DMS79 (cell line): ENCODE results near the gene ADI1.

ENCODE experiments used
- DNase-seq: peaks from one replicate; lab custom pipeline; 2025; lab: John Stamatoyannopoulos, UW

Gene ADI1

DNA sequence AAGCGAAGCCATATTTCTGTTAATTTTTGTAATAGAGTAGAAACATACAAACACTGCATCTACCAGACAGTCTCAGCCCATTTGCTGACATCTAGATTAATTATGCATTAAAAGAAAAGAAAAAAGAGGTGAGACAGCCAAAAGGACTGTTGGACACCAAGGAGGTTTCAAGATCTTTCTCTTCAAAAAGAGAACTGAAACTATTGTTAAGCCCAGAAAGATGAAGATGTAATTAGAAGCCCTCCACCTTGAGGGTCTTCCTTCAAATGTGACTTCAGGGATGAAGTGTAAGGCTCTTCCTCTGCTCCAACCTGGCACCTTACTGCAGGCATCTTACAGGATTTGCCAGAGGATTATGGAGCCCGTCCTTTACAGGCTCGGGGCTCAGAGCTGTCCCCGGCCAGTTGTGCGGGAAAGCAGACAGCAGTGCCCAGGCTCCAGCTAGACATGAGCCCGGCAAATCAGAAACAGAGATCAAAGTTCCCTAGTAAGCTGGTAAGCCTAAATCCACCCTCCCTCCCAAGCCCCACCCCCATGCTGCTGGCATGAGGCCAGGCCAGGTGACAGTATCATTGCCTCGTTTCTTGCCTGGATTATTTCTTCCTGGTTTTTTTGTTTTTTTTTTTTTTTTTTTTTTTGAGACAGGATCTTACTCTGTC is 38.9 kb downstream of the ADI1 start:
- no peak for DNase-seq

DNA sequence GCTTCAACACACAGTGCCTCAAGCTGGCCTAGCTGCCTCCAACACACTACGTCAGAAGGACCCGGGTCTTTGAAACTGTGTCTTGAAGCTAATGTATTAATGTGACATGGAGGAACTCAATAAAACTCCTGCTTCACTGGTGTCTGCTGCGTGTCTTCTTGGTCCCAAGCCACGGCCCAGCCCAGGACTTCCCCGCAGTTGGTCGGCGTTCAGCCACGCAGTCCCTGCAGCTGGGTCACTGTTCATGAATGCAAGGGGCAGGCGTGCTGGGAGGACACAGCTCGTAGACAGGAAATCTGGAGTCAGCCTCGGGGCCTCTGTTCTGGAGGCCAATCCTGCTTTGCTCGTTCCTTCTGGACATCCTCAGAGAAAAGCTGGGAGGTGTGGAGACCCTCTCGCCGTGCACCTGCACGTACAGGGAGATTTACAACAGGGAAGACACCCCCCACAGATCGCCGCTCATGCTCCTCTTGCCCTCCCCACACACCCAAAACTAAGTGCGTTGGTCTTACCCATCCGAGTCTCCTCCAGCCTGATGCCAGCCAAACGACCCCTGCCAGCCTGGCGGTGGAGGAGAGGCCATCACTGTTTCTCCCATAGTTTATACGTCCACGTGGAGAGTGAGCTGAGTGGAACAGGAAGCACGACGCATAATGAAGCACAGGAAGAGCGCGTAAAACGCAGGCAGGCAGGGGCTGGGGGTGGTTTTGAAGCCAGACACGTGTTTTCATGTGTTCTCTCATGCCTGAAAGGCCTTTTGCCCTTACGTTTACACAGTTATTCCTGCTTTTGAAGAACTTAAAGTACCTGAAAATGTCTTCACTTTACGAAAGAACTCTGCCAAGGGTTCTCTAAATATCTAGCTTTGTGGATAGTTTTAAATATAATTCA is 39.7 kb downstream of the ADI1 start:
- no peak for DNase-seq

DNA sequence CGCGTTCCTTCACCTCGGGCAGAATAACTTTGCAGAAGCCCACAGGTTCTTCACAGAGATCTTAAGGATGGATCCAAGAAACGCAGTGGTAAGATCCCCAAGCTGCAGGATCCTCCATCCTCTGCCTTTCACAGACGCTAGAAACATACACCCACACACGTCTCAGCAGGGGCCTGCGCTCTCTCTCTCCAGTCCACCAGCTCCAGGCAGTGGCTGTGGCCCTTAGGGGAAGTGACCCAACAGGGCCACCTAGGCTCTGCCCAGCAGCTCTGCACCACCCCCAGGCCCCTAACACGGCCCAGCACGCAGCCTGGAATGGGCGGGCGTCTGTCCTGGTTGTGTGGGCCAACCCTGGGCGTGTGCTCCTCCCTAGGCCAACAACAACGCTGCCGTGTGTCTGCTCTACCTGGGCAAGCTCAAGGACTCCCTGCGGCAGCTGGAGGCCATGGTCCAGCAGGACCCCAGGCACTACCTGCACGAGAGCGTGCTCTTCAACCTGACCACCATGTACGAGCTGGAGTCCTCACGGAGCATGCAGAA is 40.4 kb downstream of the ADI1 start:
- no peak for DNase-seq

DNA sequence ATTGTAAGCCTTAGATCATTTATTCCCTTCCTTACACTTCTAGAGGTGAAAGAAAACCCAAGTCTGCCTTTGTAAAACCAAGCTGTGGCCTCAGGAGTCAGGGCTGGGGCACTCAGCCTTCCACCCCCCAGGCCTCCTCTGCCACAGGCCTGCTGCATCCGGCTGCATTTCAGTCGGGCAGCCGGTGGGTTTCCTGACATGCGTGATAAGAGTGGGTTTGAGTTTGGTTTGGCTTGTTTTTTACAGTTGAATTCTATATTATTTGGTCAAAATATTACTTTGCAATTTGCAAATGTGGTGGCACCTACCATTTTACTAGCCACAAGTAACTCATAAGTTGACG is 42.4 kb downstream of the ADI1 start:
- DNase-seq = no peak

DNA sequence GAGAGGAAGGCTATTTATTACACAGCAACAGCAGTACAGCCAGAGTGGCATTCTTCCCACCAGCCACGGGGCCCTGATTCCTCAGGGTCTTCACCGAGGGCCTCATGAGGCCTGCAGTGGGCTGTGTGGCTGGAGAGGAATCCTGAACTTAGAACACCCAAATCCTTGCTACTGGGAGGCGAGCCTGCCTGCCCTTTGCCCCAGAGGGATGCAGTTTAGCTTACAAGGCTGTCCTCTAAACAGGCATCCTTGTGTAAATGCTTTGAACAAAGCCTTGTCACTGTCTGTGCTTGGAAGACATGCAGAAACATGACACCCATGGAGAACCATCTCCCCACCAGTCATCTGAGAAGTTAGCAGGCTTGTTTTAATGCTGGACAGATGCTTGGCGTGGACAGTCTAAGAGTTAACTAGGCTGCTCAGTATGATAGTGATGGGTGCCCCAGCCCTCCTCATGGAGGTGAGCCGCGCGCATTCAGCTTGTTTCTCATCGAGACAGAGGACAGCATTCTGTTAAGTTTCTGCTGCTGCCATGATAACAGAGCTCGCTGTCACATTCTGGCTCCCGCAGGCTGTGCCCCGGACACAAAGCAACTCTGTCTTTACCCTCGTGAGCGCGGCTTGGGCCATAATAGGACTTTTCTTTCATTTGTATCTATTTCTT is 42.9 kb downstream of the ADI1 start:
- DNase-seq = no peak

DNA sequence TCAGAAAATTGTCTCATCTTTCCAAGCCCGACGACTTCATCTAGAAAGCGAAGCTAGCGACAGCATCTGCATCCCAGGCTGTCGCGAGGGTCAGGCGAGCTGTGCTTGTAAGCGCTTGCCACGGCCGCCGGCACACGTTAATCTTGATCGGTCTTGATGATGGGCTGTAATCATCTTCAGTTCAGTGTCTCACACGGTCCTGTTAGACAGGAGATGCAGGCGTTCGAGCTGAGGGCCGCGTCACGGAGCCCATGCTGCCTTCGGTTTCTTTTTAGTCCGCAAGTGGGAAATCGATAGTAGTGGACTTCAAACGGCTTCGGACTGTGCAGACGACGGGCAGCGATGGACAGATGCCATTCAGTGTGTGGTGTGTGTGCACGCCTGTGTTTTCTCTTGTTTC is 43.6 kb downstream of the ADI1 start:
- DNase-seq = no peak

DNA sequence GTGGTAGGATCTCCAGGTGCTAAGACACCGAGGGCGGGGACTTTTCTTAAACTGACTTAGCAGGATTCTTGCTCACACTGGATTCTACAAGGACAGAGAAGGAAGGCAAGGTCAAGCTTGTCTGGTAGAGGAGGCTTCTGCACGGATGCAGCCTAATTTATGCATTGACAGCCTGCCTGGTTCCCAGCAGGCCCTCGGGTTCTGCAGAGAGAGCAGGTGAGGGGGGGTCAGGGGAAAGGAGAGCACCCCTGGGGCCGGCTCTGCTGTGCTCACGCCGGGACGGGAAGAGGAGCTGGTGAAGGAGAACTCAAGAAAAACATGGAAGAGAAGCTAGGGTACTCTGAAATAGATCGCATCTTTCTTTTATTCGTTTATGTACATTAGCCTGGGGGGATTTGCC is 46.4 kb downstream of the ADI1 start:
- DNase-seq = no peak

DNA sequence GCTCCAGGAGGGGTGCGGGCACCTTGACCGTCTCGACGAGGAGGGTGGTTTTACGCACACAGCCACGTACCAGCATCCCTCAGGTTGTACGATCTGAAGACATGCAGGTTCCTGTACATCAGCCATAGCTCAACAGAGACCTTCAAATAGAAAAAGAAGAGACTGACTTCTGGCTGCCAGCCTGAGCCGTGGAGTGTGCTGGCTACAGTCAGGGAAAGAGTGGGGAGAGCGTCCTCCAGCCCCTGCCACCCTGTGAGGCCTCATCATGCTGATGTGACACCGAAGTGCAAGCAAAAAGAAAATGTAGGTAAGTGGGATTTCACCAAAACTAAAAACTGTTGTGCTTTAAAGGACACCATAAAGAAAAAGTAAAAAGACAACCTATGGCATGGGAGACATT is 47.0 kb downstream of the ADI1 start:
- DNase-seq = no peak

DNA sequence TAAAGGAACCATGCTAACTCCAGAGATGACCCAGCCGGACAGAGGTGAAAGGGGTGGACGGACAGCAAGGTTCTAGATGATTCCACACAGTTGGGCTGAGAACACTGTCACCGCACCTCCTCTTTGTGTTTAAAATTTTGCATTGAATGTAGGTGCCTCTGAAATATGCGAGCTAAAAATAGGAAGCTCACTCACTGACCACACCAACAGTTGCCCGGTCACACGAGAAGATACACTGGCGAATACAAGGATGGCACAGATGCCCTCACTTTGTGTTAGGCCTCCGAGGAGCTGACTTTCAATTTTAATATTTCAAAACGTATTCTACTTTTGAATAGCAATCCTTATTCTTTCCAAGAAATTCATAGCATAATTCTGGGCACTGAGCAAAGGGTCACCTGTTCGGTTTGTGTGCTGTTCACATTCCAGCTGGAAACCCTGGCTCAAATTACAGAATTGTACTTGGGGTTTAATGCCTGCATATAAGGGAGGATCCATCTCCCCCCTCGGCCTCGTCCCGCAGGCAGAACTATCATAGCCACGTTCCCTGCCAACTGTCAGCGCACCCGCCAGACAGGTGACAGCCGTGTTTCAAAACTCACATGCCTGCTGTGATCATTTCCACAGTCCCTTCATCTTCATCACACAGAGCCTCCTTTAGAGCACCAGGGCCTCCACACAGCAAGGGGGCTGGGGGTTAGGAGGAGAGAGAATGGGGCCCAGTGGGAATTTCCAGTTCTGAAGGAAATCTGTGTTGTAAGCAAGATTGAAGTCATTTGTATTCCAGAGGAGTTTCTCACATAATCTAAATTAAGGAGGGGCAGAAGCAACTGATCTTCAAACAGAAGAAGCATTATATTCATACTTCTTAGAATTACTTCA is 48.2 kb downstream of the ADI1 start:
- no peak for DNase-seq

DNA sequence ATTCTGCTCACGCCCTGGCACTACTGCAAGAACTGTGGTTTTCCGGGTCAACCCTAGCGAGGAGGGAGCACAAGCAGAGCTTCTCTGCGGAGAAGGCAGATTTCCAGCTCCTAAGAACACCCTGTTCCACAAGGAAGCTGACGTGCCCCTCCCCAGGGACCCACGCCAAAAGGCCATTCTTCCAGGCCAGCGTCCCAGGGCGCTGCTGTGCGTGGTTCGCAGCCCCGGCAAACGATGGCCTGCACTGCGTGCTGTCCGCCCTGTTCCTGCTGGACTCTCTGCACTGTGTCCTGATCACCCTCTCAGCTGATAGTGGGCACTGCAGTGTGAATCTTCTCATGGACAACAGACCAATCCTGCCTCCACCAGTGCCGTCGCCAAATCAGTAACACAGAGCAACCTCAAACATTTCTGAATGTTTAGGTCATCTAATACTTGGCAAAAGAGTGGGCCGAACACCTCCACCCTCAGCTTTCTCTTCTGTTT is 49.1 kb downstream of the ADI1 start:
- DNase-seq = no peak

DNA sequence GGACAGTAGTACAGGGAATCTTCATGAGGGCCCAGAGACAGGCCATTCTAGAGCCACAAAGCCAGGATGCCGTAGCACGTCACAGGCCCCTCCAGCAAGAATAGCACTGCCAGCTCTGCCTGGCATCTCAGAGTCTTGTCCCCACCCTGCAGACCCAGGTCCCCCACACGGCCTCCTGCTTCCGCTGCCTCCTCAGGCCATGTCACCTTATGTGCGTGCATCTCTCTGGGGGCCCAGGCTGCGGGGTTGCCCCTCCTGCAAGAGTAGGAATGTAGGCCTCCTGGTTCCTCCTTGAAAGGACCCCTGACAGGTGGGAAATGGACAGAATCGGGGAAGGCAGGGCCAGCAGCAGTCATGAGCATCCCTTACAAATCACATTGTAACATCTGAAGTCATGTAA is 49.8 kb downstream of the ADI1 start:
- no peak for DNase-seq

DNA sequence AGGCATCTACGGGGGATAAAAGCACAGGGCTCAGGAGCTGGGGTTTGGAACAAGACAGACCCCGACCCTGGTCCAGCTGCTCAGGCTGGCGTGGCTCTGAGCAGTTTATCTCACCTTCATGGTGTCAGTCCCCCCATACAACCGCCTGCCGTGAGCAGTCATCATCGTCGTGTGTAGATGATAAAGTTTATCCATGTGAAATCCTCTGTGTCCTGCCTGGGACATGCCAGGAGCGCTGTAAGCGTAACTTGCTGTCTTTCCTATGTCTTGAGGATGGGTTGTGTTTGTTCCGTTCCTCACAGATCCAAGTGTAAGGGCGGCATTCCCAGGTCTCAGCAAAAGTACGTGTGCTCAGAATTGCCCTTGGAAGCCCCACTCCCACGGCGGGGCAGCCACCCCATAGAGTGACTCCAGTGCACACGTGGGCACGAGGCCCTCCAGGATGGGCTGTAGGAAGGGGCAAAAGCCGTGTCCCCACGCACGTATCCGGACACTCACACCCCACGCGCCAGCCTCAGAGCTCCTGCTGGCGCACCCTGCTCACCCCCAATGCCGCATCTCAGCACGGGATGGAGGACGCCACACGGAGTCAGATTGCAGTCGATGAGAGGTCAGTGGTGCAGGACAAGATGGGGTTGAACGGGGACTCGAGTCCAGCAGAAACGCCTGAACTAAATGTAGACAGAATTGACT is 50.9 kb downstream of the ADI1 start:
- DNase-seq = no peak

DNA sequence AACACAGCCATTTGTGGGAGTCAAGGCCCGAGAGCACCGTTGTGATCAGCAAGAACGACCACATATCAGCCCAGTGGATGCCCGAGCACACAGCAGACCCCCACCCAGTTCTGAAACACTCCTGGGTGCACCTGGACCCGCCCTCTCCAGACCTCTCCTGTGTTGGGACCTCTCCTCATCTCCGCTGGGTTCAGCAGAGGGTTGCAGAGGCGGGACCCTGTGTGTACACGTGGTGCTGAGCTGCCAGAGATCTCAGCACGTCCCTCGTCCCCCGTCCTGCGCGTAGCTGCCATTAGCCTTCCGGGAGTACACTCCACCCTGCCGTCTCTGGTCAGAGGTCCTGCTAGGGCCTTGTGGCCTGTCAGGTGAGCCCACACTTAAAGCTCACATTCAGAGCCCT is 51.7 kb downstream of the ADI1 start:
- no peak for DNase-seq

DNA sequence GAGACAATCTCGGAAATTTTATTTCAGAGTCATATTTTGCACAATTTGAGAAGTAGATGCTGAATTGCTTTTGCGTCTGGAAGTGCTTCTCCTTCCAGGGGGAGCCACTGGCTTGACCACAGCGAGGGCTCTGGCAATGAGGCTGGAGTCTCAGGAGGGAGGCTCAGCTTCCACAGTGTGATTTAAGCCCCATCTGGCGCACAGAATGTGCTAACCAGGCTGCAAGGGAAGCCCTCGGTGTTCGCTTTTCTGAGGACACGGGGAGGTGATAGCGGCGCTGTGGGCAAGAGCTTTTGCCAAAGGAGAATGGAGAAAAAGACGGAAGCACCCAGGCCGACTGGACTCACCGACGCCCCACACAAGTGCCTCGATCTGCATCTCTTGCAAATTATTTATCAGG is 52.4 kb downstream of the ADI1 start:
- no peak for DNase-seq

DNA sequence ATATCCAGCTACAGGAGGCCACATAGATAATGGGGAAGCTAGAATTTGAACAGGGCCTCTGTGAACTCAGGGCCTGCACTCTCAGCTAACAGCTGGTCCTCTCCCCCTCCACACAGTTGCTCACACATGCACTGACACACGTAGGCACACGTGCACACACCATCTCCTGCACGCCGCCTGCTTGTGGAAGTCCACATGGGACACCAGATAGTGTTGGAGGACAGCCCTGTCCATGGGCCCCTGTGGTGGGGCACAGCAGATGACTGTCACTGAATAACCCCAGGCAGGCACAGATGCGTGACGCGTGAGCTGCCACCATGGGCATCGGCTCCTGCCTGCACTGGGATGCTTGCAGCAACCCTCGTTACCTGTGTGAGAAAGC is 52.9 kb downstream of the ADI1 start:
- DNase-seq = no peak

DNA sequence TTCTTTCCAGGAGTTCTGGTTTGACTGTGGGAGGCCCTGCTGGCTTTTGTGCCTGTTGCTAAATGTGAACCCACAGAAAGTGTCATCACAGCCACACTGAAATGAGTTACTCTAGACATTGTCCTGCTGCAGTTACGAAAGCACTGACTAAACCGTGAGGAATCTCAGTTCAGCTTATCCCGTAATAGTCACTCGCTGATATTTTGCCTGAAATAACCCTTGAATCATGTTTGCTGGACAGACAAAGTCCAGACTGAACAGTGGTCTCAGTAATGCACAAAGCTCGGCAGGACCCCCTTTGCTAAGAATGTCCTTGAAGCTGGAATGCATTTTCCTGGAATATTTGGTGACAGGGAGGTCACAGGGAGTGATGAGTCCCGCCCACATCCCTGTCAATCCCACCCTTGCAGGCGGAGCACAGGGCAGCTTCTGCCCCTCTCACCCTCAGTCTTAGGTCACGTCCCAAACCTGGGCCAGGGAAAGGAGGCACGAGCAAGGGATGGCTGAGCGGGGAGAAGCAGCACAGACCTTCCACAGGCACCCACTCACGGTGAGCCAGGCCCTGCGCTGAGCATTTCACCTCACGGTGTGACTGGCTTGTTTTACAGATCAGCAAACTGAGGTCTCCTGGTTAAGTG is 53.4 kb downstream of the ADI1 start:
- no peak for DNase-seq

DNA sequence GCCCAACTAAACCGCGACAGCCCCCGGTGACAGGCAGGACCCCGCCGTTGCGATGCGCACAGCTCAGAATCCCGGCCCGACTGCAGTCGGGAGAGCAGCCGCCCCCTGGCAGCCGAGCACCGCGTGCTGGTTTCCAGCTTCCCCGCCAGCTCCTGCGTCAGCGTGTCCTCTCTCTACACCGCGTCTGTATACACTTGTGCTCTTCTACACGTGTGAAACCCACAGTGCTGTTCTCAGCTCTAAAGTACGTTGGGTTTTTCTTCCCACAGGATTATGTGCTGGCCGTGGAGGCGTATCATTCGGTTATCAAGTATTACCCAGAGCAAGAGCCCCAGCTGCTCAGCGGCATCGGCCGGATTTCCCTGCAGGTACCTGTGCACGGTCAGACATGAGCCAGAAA is 54.0 kb downstream of the ADI1 start:
- no peak for DNase-seq

DNA sequence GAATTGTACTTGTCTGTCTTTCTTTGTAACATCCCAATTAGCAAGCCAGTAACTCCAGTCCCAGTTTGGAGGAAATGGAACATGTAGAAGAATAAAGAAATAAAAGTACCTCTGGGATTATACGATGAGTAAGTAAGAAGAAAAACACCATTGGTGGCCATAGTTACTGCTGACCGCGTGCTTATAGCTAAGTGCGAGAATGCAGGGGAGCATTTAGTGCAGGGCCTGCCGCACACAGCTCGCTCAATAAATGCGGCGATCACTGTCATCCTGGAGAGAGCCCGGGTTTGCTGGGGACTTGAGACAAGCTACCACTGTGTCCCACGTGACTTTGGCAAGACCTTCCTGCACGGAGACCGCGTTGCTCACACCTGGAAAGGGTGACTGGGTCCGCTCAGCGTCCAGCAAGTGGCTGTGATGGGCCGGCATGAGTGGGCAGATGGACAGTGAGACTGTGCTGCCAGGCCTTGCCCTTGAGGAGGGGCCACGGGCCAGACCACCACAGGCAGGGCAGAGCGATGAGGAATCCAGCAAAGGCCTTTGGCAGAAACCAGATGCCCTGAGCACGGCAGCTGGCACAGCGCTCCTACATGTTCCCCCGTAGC is 54.8 kb downstream of the ADI1 start:
- DNase-seq = no peak

DNA sequence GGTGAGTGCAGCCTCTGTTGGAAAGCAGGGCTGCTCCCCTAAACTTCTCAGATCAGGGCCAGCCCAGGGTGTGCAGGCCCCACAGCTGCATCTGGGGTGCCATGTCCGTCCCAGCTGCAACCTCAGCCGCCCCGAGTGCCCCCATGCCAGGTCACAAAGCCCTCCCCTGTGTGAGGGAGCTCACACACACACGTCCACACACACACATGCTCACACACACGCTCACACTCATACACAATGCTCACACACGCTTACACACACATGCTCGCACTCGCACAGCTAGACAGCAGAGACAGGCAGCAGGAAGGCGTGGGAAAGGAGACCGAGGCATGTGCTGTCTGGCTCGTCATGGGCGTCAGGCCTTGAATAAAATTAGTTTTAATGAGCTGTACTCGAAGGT is 55.4 kb downstream of the ADI1 start:
- DNase-seq = no peak

DNA sequence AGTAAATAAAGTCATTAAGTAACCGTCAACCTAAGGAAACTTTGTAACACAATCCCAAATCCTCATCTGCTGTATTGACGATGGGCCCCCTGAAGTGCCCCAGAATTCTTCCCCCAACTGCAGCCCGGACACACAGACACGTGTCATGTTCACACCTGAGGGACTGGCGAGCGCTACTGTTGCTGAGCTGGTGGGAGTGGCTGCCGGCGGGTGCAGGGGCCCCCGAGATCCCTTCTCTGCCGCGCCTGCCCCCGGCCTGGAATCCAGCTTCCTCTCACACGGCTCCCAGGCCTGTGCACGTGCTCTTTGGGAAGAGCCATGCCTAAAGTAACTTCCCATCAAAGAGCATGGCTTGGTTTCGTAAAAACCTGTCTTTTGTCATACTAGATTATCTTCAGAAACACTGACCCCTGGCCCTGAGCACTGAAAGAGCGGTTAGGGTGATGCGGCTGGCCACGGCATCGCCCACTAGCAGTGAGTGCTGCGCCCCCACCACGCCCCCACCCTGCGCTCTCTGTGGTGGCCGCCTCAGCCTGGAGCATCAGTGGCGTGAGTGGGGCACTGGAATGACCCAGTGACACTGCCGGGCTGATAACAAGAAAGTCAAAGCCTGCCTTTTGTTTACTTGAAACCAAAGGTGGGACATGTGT is 56.0 kb downstream of the ADI1 start:
- no peak for DNase-seq
